Measurements from ENCODE around the gene FIS1.

The FIS1 gene

GRCh38 chr7:101248276-101248675 is 3.4 kb upstream of the FIS1 start:
- peaks cover 46% of the 10 kb centered on the region for H3K36me3 ChIP-seq (ENCODE audit: control insufficient read depth, low read length)
- no peak overlapping the region for H3K4me3 ChIP-seq (ENCODE audit: low read length)
- peaks cover 42% of the 10 kb centered on the region for H3K4me1 ChIP-seq (ENCODE audit: control insufficient read depth, low read length)
- H3K27me3 ChIP-seq (ENCODE audit: control insufficient read depth, low read length), result no peaks in the 10 kb centered on the region
- H3K4me2 ChIP-seq (ENCODE audit: low read length), result no peak overlapping the region
- no peak overlapping the region for H3K27ac ChIP-seq (ENCODE audit: low read depth, low read length)
- H3F3A ChIP-seq (ENCODE audit: control insufficient read depth, insufficient read depth), result peaks cover 11% of the 10 kb centered on the region
- H3K79me2 ChIP-seq (ENCODE audit: control insufficient read depth, low read length), result peaks cover 82% of the 10 kb centered on the region
- no peaks in the 10 kb centered on the region for H3K9me3 ChIP-seq (ENCODE audit: control insufficient read depth, insufficient read depth, low read length)
- TF ChIP-seq EZH2phosphoT487 (IDR thresholded peaks at IDR 0.05; ENCODE audit: borderline replicate concordance, low read length) (no peak), CTCF (IDR thresholded peaks at IDR 0.05; ENCODE audit: low read depth, low read length, poor library complexity, severe bottlenecking) (no peak)
- H4K20me1 ChIP-seq (ENCODE audit: control insufficient read depth, insufficient read depth, low read depth, low read length), result peaks cover 15% of the 10 kb centered on the region; the same call in 1 of the 2 replicates
- no peaks in the 10 kb centered on the region for H3K9me2 ChIP-seq (replicated peaks; ENCODE audit: control insufficient read depth, low read length)

- Histone ChIP-seq H3K4me2 (ENCODE audit: low read length) (peak overlapping the region; percentile 98), H4K20me1 (ENCODE audit: control insufficient read depth, insufficient read depth, low read depth, low read length) (peaks cover 7% of the 10 kb centered on the region; the same call in 1 of the 2 replicates), H3K4me1 (ENCODE audit: control insufficient read depth, low read length) (peaks cover 24% of the 10 kb centered on the region), H3K9me2 (replicated peaks; ENCODE audit: control insufficient read depth, low read length) (no peaks in the 10 kb centered on the region), H3K9me3 (ENCODE audit: control insufficient read depth, insufficient read depth, low read length) (no peaks in the 10 kb centered on the region), H3K79me2 (ENCODE audit: control insufficient read depth, low read length) (peaks cover 84% of the 10 kb centered on the region), H3K27me3 (ENCODE audit: control insufficient read depth, low read length) (no peaks in the 10 kb centered on the region), H3K27ac (ENCODE audit: low read depth, low read length) (0 out of 2 replicates have a peak overlapping the region, but pooled peaks have one; percentile 61), H3F3A (ENCODE audit: control insufficient read depth, insufficient read depth) (peaks cover 11% of the 10 kb centered on the region), H3K4me3 (ENCODE audit: low read length) (peak overlapping the region; percentile 90), H3K36me3 (ENCODE audit: control insufficient read depth, low read length) (peaks cover 56% of the 10 kb centered on the region)
- TF ChIP-seq CTCF (IDR thresholded peaks at IDR 0.05; ENCODE audit: low read depth, low read length, poor library complexity, severe bottlenecking) (no peak), EZH2phosphoT487 (IDR thresholded peaks at IDR 0.05; ENCODE audit: borderline replicate concordance, low read length) (no peak)
Measured at GRCh38 chr7:101245147-101245668, 327 bp upstream of the FIS1 start.

GRCh38 chr7:101243646-101244374 is 1.1 kb downstream of the FIS1 start:
- TF ChIP-seq EZH2phosphoT487 (IDR thresholded peaks at IDR 0.05; ENCODE audit: borderline replicate concordance, low read length) (no peak), CTCF (IDR thresholded peaks at IDR 0.05; ENCODE audit: low read depth, low read length, poor library complexity, severe bottlenecking) (no peak)
- H4K20me1 ChIP-seq (ENCODE audit: control insufficient read depth, insufficient read depth, low read depth, low read length), result peaks cover 7% of the 10 kb centered on the region; the same call in 1 of the 2 replicates
- H3K9me2 ChIP-seq (replicated peaks; ENCODE audit: control insufficient read depth, low read length), result no peaks in the 10 kb centered on the region
- peak overlapping the region; percentile 98 for H3K4me2 ChIP-seq (ENCODE audit: low read length)
- H3K4me1 ChIP-seq (ENCODE audit: control insufficient read depth, low read length), result peaks cover 20% of the 10 kb centered on the region
- H3F3A ChIP-seq (ENCODE audit: control insufficient read depth, insufficient read depth), result peaks cover 11% of the 10 kb centered on the region
- peak overlapping the region; percentile 61 for H3K27ac ChIP-seq (ENCODE audit: low read depth, low read length)
- H3K27me3 ChIP-seq (ENCODE audit: control insufficient read depth, low read length), result no peaks in the 10 kb centered on the region
- peaks cover 54% of the 10 kb centered on the region for H3K36me3 ChIP-seq (ENCODE audit: control insufficient read depth, low read length)
- no peaks in the 10 kb centered on the region for H3K9me3 ChIP-seq (ENCODE audit: control insufficient read depth, insufficient read depth, low read length)
- peak overlapping the region; percentile 90 for H3K4me3 ChIP-seq (ENCODE audit: low read length)
- H3K79me2 ChIP-seq (ENCODE audit: control insufficient read depth, low read length), result peaks cover 70% of the 10 kb centered on the region
